Right lobe of liver (tissue), 4 donors: ENCODE measurements around the gene ASB4.

Source experiments
- POLR2A ChIP-seq: fragments of 450-650 bp; IDR thresholded peaks from one replicate; pipeline ENCODE4 v1.6.1; 2017; ENCODE audit warnings: antibody characterized with exemption, mild to moderate bottlenecking
- TF ChIP-seq, protein P1 (sequence below), 4 donors: fragments of 200-600 bp in 3 of 4; fragments of 450-650 bp in 1 of 4; IDR thresholded peaks; one replicate each; pipeline versions ENCODE4 v1.5.1 to v1.8.0; 2016 to 2022; ENCODE audit warnings: antibody characterized with exemption in 4 of 4, mild to moderate bottlenecking in 2 of 4
- donor health status: DM: no; HTN: no; CAD: no.
- donor health status: DM: no; HTN: no; CAD: no.
- donor health status: DM: no; HTN: yes; CAD: no.

- TF ChIP-seq, protein P1, sequence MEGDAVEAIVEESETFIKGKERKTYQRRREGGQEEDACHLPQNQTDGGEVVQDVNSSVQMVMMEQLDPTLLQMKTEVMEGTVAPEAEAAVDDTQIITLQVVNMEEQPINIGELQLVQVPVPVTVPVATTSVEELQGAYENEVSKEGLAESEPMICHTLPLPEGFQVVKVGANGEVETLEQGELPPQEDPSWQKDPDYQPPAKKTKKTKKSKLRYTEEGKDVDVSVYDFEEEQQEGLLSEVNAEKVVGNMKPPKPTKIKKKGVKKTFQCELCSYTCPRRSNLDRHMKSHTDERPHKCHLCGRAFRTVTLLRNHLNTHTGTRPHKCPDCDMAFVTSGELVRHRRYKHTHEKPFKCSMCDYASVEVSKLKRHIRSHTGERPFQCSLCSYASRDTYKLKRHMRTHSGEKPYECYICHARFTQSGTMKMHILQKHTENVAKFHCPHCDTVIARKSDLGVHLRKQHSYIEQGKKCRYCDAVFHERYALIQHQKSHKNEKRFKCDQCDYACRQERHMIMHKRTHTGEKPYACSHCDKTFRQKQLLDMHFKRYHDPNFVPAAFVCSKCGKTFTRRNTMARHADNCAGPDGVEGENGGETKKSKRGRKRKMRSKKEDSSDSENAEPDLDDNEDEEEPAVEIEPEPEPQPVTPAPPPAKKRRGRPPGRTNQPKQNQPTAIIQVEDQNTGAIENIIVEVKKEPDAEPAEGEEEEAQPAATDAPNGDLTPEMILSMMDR (IDR thresholded peaks at IDR 0.05): no peak
- TF ChIP-seq POLR2A: no peak
Measured at GRCh38 chr7:95529701-95530100, 44.0 kb downstream of the ASB4 start.
